Neuron (in vitro differentiated cells): ENCODE results near the gene TECPR2.

Experiments used
- H2AFZ ChIP-seq: one replicate; pipeline ENCODE4 v1.6.1; 2013; ENCODE audit warnings: low read depth, mild to moderate bottlenecking, inconsistent platforms, low read length, moderate library complexity
- H3K27me3 ChIP-seq: one replicate; pipeline ENCODE4 v1.6.1; 2013; ENCODE audit warnings: low read length; ENCODE audit not compliant: insufficient read depth
- H3K36me3 ChIP-seq: one replicate; pipeline ENCODE4 v1.6.1; 2013; ENCODE audit warnings: low read length; ENCODE audit not compliant: insufficient read depth
- H3K4me1 ChIP-seq: one replicate; pipeline ENCODE4 v1.6.1; 2013; ENCODE audit warnings: low read length; ENCODE audit not compliant: insufficient read depth
- H3K4me3 ChIP-seq: 2 replicates; pipeline ENCODE4 v1.5.1; 2013; ENCODE audit warnings: mild to moderate bottlenecking, low read length, moderate library complexity
- H3K9me3 ChIP-seq: one replicate; pipeline ENCODE4 v1.6.1; 2013; ENCODE audit warnings: low read length

The TECPR2 gene

GRCh38 chr14:102450206-102451063 is 87.7 kb downstream of the TECPR2 start:
- H3K4me1 ChIP-seq = no peaks in the 10 kb centered on the region
- peaks cover 71% of the 10 kb centered on the region for H3K36me3 ChIP-seq
- no peaks in the 10 kb centered on the region for H3K27me3 ChIP-seq
- H3K4me3 ChIP-seq = no peak overlapping the region
- no peaks in the 10 kb centered on the region for H3K9me3 ChIP-seq
- H2AFZ ChIP-seq = no peak overlapping the region

DNA sequence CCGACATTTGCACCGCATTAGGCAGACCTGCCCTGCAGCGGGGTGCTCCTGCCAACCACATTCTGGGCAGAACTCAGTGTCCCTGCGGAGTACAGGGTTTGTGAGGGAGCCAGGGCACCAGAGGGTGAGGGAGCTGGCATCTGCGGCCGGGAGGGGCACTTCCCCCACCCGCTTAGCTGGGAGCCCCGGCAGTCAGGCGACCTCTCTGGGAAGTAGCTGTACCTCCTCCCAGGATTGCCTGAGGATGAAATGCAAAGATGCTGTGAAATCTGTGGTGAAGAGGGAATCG is 88.3 kb downstream of the TECPR2 start:
- Histone ChIP-seq H3K27me3 (no peaks in the 10 kb centered on the region), H3K36me3 (peaks cover 65% of the 10 kb centered on the region), H3K4me3 (no peak overlapping the region), H3K9me3 (no peaks in the 10 kb centered on the region), H2AFZ (no peak overlapping the region), H3K4me1 (no peaks in the 10 kb centered on the region)

GRCh38 chr14:102452302-102452701 is 89.6 kb downstream of the TECPR2 start:
- Histone ChIP-seq H3K9me3 (no peaks in the 10 kb centered on the region), H3K36me3 (peaks cover 56% of the 10 kb centered on the region), H3K27me3 (no peaks in the 10 kb centered on the region), H3K4me1 (no peaks in the 10 kb centered on the region), H2AFZ (no peak overlapping the region), H3K4me3 (no peak overlapping the region)

- no peak overlapping the region for H3K4me3 ChIP-seq
- no peak overlapping the region for H2AFZ ChIP-seq
- no peaks in the 10 kb centered on the region for H3K9me3 ChIP-seq
- no peaks in the 10 kb centered on the region for H3K27me3 ChIP-seq
- H3K36me3 ChIP-seq = peaks cover 56% of the 10 kb centered on the region
- no peaks in the 10 kb centered on the region for H3K4me1 ChIP-seq
Measured at GRCh38 chr14:102454711-102455110, 92.0 kb downstream of the TECPR2 start.

DNA sequence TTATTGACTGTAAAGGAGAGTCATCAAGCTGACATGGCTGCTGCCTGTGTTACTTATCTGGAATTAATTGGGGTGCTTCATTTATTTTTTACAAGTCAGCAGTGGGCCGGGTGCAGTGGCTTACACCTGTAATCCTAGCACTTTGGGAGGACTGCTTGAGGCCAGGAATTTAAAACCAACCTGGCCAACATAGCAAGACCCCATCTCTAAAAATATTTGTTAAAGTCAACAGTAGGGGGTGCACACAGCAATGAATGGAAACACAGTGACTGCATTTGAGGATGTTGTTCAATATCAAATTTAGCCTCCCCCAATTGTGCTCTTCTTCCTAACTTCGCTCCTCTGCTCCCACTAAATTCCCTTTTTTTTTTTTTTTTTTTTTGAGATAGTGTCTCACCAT is 94.8 kb downstream of the TECPR2 start:
- Histone ChIP-seq H3K27me3 (no peaks in the 10 kb centered on the region), H3K4me1 (no peaks in the 10 kb centered on the region), H3K9me3 (no peaks in the 10 kb centered on the region), H3K4me3 (no peak overlapping the region), H3K36me3 (peaks cover 39% of the 10 kb centered on the region), H2AFZ (no peak overlapping the region)

GRCh38 chr14:102461490-102462338 is 99.0 kb downstream of the TECPR2 start:
- Histone ChIP-seq H3K4me3 (no peak overlapping the region), H3K4me1 (no peaks in the 10 kb centered on the region), H2AFZ (no peak overlapping the region), H3K36me3 (peaks cover 40% of the 10 kb centered on the region), H3K9me3 (peaks cover 2% of the 10 kb centered on the region), H3K27me3 (no peaks in the 10 kb centered on the region)

DNA sequence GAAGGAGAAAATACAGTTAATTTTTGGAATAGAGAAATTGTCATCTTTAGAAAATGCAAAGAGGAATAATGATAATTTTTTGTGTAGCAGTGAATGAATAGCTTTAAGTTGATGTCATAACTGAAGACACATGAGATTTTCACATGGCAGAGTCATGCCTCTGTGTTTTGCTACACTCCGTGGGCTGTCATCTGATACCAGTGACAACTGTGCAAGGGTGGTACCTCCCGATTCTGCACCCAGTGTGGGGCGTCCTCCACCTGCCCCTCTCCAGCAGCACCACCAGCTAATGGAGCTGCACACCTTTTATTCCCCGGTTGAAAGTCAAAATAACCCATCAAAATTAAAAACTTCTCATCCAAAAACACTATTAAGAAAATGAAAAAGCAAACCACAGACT is 99.7 kb downstream of the TECPR2 start:
- H3K9me3 ChIP-seq = peaks cover 2% of the 10 kb centered on the region
- no peak overlapping the region for H3K4me3 ChIP-seq
- no peaks in the 10 kb centered on the region for H3K27me3 ChIP-seq
- H2AFZ ChIP-seq = no peak overlapping the region
- peaks cover 45% of the 10 kb centered on the region for H3K36me3 ChIP-seq
- H3K4me1 ChIP-seq = no peaks in the 10 kb centered on the region

DNA sequence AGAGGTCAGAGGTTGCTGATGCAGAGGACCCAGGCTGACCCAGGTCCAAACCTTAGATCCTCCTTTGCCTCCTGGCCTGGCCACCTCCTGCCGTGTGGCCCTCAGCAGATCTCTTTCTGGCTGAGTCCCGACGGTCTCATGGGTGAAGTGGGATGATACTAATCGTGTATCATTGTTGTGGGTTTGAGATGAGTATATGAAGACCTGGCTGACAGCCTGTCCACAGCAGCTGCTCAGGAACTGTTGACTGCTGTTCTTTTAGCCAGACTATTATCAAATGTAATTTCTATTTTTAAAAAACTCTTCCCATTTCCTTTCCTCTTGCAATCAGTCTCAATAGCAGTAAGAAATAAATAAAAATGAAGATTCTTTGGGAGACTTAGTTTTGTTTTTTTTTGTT is 101.3 kb downstream of the TECPR2 start:
- H3K4me1 ChIP-seq = no peaks in the 10 kb centered on the region
- no peak overlapping the region for H2AFZ ChIP-seq

GRCh38 chr14:102464846-102465341 is 102.2 kb downstream of the TECPR2 start:
- H3K4me1 ChIP-seq = no peaks in the 10 kb centered on the region
- H3K9me3 ChIP-seq = peaks cover 2% of the 10 kb centered on the region
- peaks cover 39% of the 10 kb centered on the region for H3K36me3 ChIP-seq
- H2AFZ ChIP-seq = no peak overlapping the region
- H3K27me3 ChIP-seq = no peaks in the 10 kb centered on the region
- no peak overlapping the region for H3K4me3 ChIP-seq

More for the DNA sequence above, 101.3 kb downstream of the TECPR2 start:
- H3K36me3 ChIP-seq = peaks cover 42% of the 10 kb centered on the region
- H3K27me3 ChIP-seq = no peaks in the 10 kb centered on the region
- H3K9me3 ChIP-seq = peaks cover 2% of the 10 kb centered on the region
- H3K4me3 ChIP-seq = no peak overlapping the region

DNA sequence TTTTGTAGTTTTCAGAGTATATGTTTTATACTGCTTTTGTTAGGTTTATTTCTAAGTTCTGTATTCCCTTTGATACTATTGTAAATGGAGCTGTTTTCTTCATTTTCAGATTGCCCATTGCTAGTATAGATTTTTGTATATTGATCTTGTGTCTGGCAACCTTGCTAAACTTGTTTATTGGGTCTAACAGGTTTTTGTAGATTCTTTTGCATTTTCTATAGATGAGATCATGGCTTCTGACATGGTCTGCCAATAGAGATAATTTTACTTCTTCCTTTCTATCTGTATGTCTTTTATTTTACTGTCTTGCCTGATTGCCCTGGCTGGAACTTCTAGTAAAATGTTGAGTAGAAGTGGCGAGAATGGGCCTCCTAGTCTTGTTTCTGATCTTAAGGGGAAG is 106.5 kb downstream of the TECPR2 start:
- no peak overlapping the region for H3K4me3 ChIP-seq
- no peaks in the 10 kb centered on the region for H3K27me3 ChIP-seq
- peaks cover 32% of the 10 kb centered on the region for H3K36me3 ChIP-seq
- no peaks in the 10 kb centered on the region for H3K4me1 ChIP-seq
- H2AFZ ChIP-seq = no peak overlapping the region
- H3K9me3 ChIP-seq = peaks cover 2% of the 10 kb centered on the region

DNA sequence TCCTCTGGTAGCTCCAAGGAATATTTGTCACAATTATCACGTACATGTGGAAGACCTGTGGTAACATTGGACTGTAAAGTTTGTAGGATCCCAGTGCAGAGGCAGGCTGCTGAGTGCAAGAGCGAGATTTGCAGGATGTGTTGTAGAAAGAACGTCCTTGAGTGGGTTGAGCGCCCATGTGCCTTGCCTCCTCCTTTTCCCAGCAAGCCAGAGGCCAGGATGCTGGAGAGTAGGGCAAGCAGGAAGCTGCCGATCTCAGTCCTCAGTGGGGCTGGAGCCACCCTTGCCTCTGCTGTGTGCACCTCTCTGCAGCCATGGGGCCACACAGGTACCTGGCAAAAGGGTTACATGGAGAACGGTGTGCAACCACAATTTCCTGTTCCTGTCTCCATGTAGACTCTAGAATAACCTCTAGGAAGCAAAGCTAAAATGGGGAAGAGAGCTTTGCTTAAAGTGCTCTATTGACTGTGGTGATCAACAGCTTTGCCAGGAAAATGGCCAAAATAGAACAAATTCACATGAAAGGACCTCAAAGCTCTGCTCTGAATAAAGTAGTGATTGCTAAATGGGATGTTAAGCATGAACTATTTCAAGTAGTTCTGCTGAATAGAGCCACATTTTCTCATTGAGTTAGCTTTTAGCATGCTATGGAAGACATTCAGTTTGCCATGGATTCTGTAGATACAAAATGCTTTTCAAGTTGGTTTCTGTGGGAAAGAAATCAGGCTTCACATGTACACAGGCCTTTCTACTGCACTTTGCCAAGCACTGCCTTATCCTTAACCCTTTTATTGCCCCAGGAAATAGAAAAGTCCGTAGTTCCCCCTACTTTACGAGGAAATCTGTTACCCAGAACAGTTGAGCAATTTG is 109.4 kb downstream of the TECPR2 start:
- Histone ChIP-seq H2AFZ (no peak overlapping the region), H3K4me3 (no peak overlapping the region), H3K27me3 (no peaks in the 10 kb centered on the region), H3K4me1 (no peaks in the 10 kb centered on the region), H3K36me3 (peaks cover 16% of the 10 kb centered on the region), H3K9me3 (no peaks in the 10 kb centered on the region)

DNA sequence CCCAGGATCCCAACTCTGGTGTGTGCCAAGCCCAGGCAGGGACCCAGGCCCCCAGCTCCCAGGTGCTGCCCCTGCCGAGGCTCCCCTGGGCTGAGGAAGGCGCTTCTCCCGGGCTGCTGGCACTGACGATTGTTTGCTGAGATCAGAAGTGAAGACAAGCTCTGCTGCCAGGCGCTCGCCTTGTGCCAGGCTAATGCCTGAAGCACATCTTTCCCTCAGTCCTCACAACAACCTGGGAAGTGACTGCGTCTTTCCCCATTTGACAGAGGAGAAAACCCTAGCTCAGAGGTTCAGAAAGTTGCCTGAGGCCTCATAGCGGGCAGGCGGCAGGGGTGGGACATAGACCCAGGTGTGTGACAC is 110.0 kb downstream of the TECPR2 start:
- peaks cover 12% of the 10 kb centered on the region for H3K36me3 ChIP-seq
- H3K4me3 ChIP-seq = no peak overlapping the region
- no peaks in the 10 kb centered on the region for H3K9me3 ChIP-seq
- no peak overlapping the region for H2AFZ ChIP-seq
- no peaks in the 10 kb centered on the region for H3K27me3 ChIP-seq
- no peaks in the 10 kb centered on the region for H3K4me1 ChIP-seq

DNA sequence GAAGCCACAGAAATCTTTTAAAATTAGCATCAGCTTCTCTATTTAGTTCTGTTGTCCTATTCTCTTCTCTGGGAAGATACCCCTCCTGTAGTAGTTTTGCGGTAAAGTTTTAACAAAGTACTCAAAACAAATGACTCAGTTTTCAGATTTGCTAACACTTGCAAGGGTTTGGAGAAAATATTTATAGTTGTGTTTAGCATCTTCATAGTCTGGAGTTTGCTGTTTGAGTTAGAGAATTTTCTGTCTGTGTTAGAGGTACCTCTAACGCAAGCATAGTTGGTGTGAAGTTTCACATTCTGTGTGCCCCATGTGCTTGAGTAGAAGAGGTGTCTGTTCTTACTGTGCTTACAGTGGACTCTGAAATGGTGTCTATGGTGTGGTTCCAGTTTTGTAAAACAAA is 110.8 kb downstream of the TECPR2 start:
- Histone ChIP-seq H3K4me3 (no peak overlapping the region), H3K9me3 (no peaks in the 10 kb centered on the region), H3K36me3 (peaks cover 12% of the 10 kb centered on the region), H3K27me3 (no peaks in the 10 kb centered on the region), H2AFZ (no peak overlapping the region), H3K4me1 (no peaks in the 10 kb centered on the region)
